Activated T-helper 1 cell treated with anti-CD3 and anti-CD28 coated beads, Interleukin-12 subunit alpha, Interleukin-12 subunit beta, Interleukin-2, Interleukin-4 antibody, amounts not matched to agents 30 ng/mL and 10 ng/mL and 1 ng/mL, durations not matched to agents 14 hours and 24 hours and 36 hours (primary cell): ENCODE data around the gene BLACAT1. TPM values are rescaled to one million over a fixed set of nuclear protein-coding genes. Genes with fewer than 3 reads are reported as not detected.
A peak's percentile ranks its signal among the peaks of the same experiment; 100 is the strongest.

ENCODE experiments used
- DNase-seq: peaks from one replicate; pipeline ENCODE4 v3.0.0; 2021; ENCODE audit warnings: low spot score
- H3K27ac Mint-ChIP-seq: one replicate; pipeline ENCODE4 v1.8.0; 2021; ENCODE audit warnings: mild to moderate bottlenecking, mixed read lengths
- H3K27me3 Mint-ChIP-seq: one replicate; pipeline ENCODE4 v1.8.0; 2022; ENCODE audit warnings: mild to moderate bottlenecking, moderate library complexity, mixed read lengths; ENCODE audit not compliant: insufficient read depth
- H3K36me3 Mint-ChIP-seq: one replicate; pipeline ENCODE4 v1.8.0; 2021; ENCODE audit warnings: low read depth, mixed read lengths
- H3K4me1 Mint-ChIP-seq: one replicate; pipeline ENCODE4 v1.8.0; 2021; ENCODE audit warnings: low read depth, mixed read lengths
- H3K4me3 Mint-ChIP-seq: one replicate; pipeline ENCODE4 v1.8.0; 2021; ENCODE audit warnings: mild to moderate bottlenecking, moderate library complexity, mixed read lengths
- H3K9me3 Mint-ChIP-seq: one replicate; pipeline ENCODE4 v1.8.0; 2021; ENCODE audit warnings: mixed read lengths
- intact Hi-C: fragments of 100-400 bp; cut with micrococcal nuclease; formaldehyde crosslinking; loops from one replicate; pipeline ENCODE4 v1.15.1; 2024
- total RNA-seq: library from RNA; stranded (reverse); gene quantifications from 2 replicates; pipeline ENCODE4 v1.2.3, GENCODE V29; 2022

Gene BLACAT1
- total RNA-seq, 1 donor from 2014 or later, result 0.16 TPM

GRCh38 chr1:205465392-205465791 is 9.5 kb upstream of the BLACAT1 start:
- H3K4me1 Mint-ChIP-seq, result no peaks in the 10 kb centered on the region
- H3K27me3 Mint-ChIP-seq, result peaks cover 27% of the 10 kb centered on the region
- no peaks in the 10 kb centered on the region for H3K9me3 Mint-ChIP-seq
- DNase-seq, result no peak
- H3K36me3 Mint-ChIP-seq, result no peaks in the 10 kb centered on the region
- no peak overlapping the region for H3K4me3 Mint-ChIP-seq
- no peak overlapping the region for H3K27ac Mint-ChIP-seq
- intact Hi-C loops, result no loop called here

- Mint-ChIP-seq H3K27me3 (peaks cover 59% of the 10 kb centered on the region), H3K9me3 (no peaks in the 10 kb centered on the region), H3K4me3 (no peak overlapping the region), H3K36me3 (no peaks in the 10 kb centered on the region), H3K27ac (no peak overlapping the region), H3K4me1 (peaks cover 5% of the 10 kb centered on the region)
- peak; percentile 29 for DNase-seq
- intact Hi-C loops, result loop anchor here (1.0 to 2.0 kb wide), 2 partner anchors 14 to 26 kb away; no protein-coding TSS in a partner anchor
Measured at GRCh38 chr1:205458777-205459566, 3.1 kb upstream of the BLACAT1 start.

GRCh38 chr1:205456868-205457745 is 1.3 kb upstream of the BLACAT1 start:
- DNase-seq, result no peak
- H3K27ac Mint-ChIP-seq, result no peak overlapping the region
- peak overlapping the region; percentile 29 for H3K4me3 Mint-ChIP-seq
- intact Hi-C loops, result no loop called here
- peaks cover 5% of the 10 kb centered on the region for H3K4me1 Mint-ChIP-seq
- no peaks in the 10 kb centered on the region for H3K9me3 Mint-ChIP-seq
- H3K27me3 Mint-ChIP-seq, result peaks cover 73% of the 10 kb centered on the region
- no peaks in the 10 kb centered on the region for H3K36me3 Mint-ChIP-seq

GRCh38 chr1:205456383-205456867 is 580 bp upstream of the BLACAT1 start:
- no peak overlapping the region for H3K27ac Mint-ChIP-seq
- peak overlapping the region; percentile 53 for H3K4me3 Mint-ChIP-seq
- intact Hi-C loops, result no loop called here
- H3K9me3 Mint-ChIP-seq, result no peaks in the 10 kb centered on the region
- H3K4me1 Mint-ChIP-seq, result peaks cover 5% of the 10 kb centered on the region
- peaks cover 76% of the 10 kb centered on the region for H3K27me3 Mint-ChIP-seq
- no peaks in the 10 kb centered on the region for H3K36me3 Mint-ChIP-seq
- DNase-seq, result no peak

GRCh38 chr1:205454903-205455335 is 926 bp downstream of the BLACAT1 start:
- Mint-ChIP-seq H3K4me1 (peaks cover 5% of the 10 kb centered on the region), H3K9me3 (no peaks in the 10 kb centered on the region), H3K27ac (no peak overlapping the region), H3K27me3 (peaks cover 74% of the 10 kb centered on the region), H3K4me3 (no peak overlapping the region), H3K36me3 (no peaks in the 10 kb centered on the region)
- DNase-seq, result no peak
- intact Hi-C loops, result no loop called here

- intact Hi-C loops, result no loop called here
- H3K36me3 Mint-ChIP-seq, result no peaks in the 10 kb centered on the region
Measured at GRCh38 chr1:205453466-205453865, 2.4 kb downstream of the BLACAT1 start.

GRCh38 chr1:205452933-205453332 is 2.9 kb downstream of the BLACAT1 start:
- Mint-ChIP-seq H3K27me3 (peaks cover 56% of the 10 kb centered on the region), H3K9me3 (no peaks in the 10 kb centered on the region), H3K36me3 (no peaks in the 10 kb centered on the region), H3K27ac (no peak overlapping the region), H3K4me3 (no peak overlapping the region), H3K4me1 (peaks cover 10% of the 10 kb centered on the region)
- intact Hi-C loops, result no loop called here
- no peak for DNase-seq

More at GRCh38 chr1:205453466-205453865, 2.4 kb downstream of the BLACAT1 start:
- peaks cover 62% of the 10 kb centered on the region for H3K27me3 Mint-ChIP-seq
- peaks cover 10% of the 10 kb centered on the region for H3K4me1 Mint-ChIP-seq
- no peak for DNase-seq
- no peak overlapping the region for H3K4me3 Mint-ChIP-seq
- H3K9me3 Mint-ChIP-seq, result no peaks in the 10 kb centered on the region
- H3K27ac Mint-ChIP-seq, result no peak overlapping the region

GRCh38 chr1:205452364-205452763 is 3.5 kb downstream of the BLACAT1 start:
- H3K4me3 Mint-ChIP-seq, result no peak overlapping the region

GRCh38 chr1:205451759-205452164 is 4.1 kb downstream of the BLACAT1 start:
- intact Hi-C loops, result no loop called here
- Mint-ChIP-seq H3K9me3 (no peaks in the 10 kb centered on the region), H3K36me3 (no peaks in the 10 kb centered on the region), H3K27ac (no peak overlapping the region), H3K4me3 (no peak overlapping the region), H3K27me3 (peaks cover 57% of the 10 kb centered on the region), H3K4me1 (peaks cover 10% of the 10 kb centered on the region)
- no peak for DNase-seq

More at GRCh38 chr1:205452364-205452763, 3.5 kb downstream of the BLACAT1 start:
- DNase-seq, result no peak
- H3K27me3 Mint-ChIP-seq, result peaks cover 52% of the 10 kb centered on the region
- no peak overlapping the region for H3K27ac Mint-ChIP-seq
- no peaks in the 10 kb centered on the region for H3K36me3 Mint-ChIP-seq
- no peaks in the 10 kb centered on the region for H3K9me3 Mint-ChIP-seq
- intact Hi-C loops, result no loop called here
- H3K4me1 Mint-ChIP-seq, result peaks cover 10% of the 10 kb centered on the region

GRCh38 chr1:205451202-205451601 is 4.6 kb downstream of the BLACAT1 start:
- Mint-ChIP-seq H3K27ac (no peak overlapping the region), H3K9me3 (no peaks in the 10 kb centered on the region), H3K4me3 (no peak overlapping the region), H3K4me1 (peaks cover 10% of the 10 kb centered on the region), H3K36me3 (no peaks in the 10 kb centered on the region), H3K27me3 (peaks cover 56% of the 10 kb centered on the region)
- DNase-seq, result no peak
- intact Hi-C loops, result no loop called here

- H3K4me3 Mint-ChIP-seq, result no peak overlapping the region
- H3K27me3 Mint-ChIP-seq, result peaks cover 54% of the 10 kb centered on the region
- DNase-seq, result no peak
- peaks cover 5% of the 10 kb centered on the region for H3K4me1 Mint-ChIP-seq
- H3K36me3 Mint-ChIP-seq, result no peaks in the 10 kb centered on the region
- intact Hi-C loops, result no loop called here
- peak overlapping the region; percentile 23 for H3K27ac Mint-ChIP-seq
- H3K9me3 Mint-ChIP-seq, result no peaks in the 10 kb centered on the region
Measured at GRCh38 chr1:205450448-205450847, 5.4 kb downstream of the BLACAT1 start.

- Mint-ChIP-seq H3K27me3 (peaks cover 51% of the 10 kb centered on the region), H3K4me3 (peak overlapping the region; percentile 35), H3K36me3 (no peaks in the 10 kb centered on the region), H3K4me1 (peaks cover 5% of the 10 kb centered on the region), H3K27ac (peak overlapping the region; percentile 44), H3K9me3 (no peaks in the 10 kb centered on the region)
- intact Hi-C loops, result loop anchor here (10.0 kb wide), 1 partner anchor 185 kb away; no protein-coding TSS in a partner anchor
- DNase-seq, result no peak
Measured at GRCh38 chr1:205449750-205450443, 5.9 kb downstream of the BLACAT1 start.
